Suppressor macrophage treated with lipopolysaccharide for 1 hour (primary cell): ENCODE results near the gene SLC1A3.

Experiments
- DNase-seq, 3 donors: peaks; one replicate each; pipeline ENCODE4 v3.0.0-alpha.2; 2020 to 2022

Gene SLC1A3

DNA sequence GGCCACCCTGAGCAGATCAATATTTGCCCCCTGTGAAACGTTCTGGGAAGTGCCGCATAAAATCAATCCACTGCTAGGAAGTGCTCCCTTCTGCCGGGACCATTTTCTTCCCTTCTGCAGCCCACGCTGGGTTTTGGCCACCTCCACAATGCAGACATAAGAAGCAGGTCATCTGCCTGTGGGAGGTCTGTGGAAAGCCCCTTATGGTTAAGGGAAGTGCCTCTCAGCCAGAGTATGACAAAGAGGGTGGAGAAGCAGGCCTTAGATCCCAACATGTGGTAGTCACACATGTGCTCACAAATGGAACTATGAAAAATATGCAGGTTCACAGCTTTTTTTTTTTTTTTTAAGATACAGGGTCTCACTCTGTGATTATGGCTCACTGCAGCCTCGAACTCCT, 82.8 kb downstream of the SLC1A3 start:
- DNase-seq, result peak; percentile 95 to 98 (median 96)

DNA sequence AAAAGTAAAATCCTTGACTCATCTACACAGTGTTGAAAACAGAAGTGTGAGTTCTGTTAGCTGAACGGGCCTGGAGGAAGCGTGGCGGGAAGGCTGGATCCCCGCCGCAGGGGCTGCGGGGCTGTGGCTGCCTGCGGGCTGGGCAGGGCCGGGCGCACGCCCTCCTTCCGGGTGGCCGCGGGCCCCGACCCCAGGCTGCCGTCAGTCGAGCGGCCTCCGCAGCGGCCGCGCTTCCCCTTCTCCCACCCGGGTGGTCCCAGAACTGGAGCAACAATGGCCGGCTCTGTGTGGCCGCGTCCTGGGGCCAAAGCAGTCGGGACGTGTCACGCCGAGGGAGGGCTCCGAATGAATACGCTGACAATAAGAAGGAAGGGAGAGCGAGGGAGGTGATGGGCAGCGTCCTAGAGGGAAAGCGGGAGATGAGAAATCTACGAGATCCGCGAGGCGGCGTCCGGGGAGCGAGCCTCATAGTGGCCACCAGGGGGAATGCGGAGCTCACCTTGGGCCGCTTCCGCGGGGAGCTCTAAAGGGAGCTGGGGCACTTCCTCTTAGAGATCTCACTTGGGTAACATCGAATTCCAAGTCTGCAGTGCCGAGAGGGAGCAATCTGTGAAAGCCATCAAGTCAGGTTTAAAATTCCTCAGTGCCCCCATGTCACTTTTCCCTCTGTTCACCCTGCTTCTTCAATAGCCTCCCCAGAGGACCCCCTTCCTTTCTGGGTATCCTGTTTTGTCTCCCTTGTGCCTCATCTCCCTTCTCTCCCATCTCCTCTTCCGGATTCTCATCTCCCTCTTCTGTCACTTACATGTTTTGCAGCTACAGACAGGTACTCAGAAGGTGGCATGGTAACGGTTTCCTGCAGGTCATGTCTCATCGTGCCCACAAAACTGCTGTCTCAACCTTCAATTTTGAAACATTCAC, 83.9 kb downstream of the SLC1A3 start:
- peak; percentile 89 to 93 (median 90) for DNase-seq

- peak in 2 of 3 donors; percentile 58 to 63 for DNase-seq
These were observed 84.8 kb downstream of the SLC1A3 start for GRCh38 chr5:36691226-36691625.

DNA sequence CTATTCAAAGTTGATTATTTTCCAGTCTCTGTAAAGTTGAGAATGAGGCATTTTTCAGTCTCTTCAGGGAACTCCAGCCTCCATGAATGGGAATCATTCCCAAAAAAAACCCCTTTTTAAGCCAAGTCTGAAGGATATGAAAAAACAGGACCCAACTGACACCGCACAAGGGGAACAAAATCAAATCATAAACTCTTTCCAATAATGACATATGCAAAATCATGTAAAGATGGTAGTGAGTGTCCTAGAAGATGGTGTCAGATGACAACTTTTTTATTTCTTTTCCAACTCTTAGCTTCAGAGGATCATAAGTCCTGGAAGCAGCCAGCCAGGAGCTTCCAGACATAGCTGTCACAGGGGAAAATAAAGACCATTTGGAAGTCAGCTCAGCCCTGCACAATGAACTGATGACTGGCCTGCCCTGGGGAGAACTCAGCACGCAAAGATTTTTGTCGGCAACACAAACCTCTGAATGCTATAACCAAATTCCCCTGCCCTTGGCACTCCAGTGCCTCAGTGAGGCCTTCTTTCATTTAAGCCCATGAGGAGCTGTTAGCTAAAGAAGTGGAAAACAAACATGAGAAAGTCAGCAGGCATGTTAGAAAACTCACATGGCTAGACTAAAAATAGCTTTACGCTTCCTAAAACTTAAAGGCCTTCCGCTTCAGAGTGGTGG, 85.4 kb downstream of the SLC1A3 start:
- DNase-seq, result peak in 2 of 3 donors; percentile 20 to 30

- DNase-seq, result peak; percentile 82 to 91 (median 89)
These were observed 86.7 kb downstream of the SLC1A3 start for GRCh38 chr5:36692791-36693763.

- no peak for DNase-seq
These were observed 87.9 kb downstream of the SLC1A3 start for GRCh38 chr5:36694351-36694750.

GRCh38 chr5:36696059-36696673, 89.8 kb downstream of the SLC1A3 start:
- peak; percentile 63 to 65 (median 64) for DNase-seq

DNA sequence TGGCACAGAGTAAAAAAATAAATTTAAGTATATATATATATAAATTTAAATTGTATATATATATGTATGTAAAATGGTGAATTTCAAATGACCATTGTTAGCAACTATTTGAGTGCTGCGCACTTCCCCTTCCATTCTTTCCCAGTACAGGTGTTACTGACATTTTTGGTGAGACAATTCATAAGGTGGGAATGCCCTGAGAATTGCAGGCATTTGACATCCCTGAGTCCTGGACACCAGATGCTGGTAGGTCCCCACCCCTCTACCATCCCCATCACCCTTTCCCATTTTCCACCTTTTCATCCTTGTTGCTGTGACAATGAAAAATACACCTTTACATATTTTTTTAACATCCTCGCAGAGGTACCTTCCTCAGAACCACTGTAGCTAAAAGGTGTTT, 91.6 kb downstream of the SLC1A3 start:
- DNase-seq, result no peak

DNA sequence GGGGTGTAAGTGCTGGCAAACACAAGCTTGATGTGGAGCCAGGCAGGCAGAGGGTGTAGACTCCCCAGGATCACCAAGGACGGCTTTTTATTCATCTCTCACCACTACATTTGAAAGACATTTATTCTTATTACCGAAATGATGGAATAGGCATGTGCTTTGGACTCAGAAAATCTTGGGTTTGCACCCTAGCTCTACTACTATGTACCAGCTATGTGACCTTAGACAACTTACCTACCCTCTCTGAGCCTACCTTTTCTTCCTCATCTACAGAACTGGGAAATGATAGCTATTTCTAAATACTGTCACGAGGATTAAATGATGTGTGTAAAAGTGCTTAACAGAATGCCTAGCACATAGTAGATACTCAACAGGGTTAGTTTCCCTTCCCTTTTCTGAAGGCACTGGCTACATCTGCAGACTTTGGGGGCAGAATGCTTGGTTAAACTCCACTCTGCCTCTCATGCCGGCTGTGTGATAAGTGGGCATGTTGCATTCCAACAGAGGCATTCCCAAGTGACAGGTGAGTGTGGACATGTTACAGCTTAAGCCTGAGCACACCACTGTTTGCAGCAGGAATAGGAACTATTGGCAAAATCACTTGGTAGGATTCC, 94.8 kb downstream of the SLC1A3 start:
- peak; percentile 36 to 64 (median 63) for DNase-seq

DNA sequence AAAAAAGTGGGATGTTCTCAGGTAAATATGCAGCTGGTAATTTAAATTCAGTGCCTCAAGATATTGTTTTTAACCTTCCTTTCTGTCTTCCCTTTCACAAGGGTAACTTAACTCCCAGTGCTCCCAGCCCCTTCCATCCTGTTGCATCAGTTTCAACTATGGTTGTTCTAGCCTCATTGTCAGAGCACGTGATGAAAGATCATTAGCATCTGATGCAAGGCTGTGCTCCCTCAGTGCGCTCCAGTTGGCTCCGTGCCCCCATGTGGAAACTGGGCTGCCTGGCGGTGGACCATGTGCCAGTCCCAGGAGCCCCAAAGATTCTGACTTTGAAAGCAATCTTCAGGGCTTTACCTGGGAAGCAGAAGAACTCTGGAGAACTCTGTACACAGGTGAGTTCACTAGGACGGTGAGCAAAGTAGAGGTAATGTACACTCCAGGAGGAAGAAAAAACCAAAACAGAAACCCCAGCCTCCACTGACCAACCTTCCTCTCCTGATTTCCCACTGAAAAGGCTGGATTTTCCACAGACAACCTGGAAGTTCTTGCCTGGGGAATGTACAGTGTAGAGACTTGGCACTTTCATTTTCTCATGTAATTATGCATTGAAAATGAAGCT, 96.9 kb downstream of the SLC1A3 start:
- DNase-seq, result peak in 2 of 3 donors; percentile 34 to 37

GRCh38 chr5:36704131-36704530, 97.7 kb downstream of the SLC1A3 start:
- DNase-seq, result no peak

DNA sequence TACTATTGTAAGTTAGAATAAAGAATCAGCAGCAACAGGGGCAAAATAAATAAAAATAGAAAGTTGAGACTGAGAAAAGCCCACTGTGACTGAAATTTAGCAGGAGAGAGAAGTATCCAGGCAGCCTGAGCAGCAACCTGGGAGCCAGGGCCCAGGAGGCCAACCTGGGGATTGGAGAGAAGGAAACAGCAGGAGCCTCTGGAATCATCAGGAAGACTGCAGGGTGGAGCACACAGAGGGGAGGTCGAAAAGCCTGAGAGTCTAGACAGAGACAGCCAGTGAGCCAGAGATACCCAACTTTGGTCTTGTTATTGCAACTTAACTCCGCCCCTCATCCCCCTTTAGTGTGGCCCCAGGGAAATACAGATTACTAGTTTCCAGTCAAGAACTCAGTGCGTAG, 98.6 kb downstream of the SLC1A3 start:
- DNase-seq, result no peak

DNA sequence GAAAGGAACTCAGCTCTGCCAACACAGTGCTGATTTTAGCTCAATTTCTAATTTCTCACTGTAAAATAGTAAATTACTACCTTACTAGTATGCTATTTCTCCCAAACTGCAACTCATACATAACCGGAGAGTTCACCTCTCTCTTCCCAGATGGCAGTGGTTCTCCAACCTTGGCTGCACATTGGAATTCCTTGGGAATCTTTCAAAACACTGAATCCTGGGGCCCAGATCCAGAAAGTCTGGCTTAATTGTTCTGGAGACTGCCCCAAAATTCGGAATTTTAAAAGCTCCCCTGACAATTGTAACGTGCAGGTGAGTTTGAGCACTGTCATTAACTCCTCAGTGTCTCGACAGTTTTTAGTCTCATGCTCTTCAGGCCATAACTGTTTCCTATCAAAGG, 100.3 kb downstream of the SLC1A3 start:
- no peak for DNase-seq

DNA sequence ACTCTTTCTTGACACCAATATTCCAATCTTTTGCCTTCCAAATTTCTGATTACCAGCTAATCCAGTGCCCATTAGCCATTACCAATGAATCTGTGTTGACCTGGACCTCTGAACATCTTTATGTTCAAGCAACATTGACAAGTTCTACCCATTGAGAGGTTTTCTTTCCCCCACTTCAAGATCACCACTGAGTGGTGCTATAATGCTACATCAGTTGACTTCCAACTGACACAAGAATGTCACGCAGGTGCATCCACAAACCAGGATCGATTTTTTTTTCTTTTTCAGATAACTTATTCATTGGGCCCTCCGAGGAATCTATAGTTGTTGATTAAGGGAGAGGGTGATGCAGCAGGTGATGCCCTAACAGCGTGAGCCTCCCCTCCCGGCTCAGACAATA, 102.6 kb downstream of the SLC1A3 start:
- no peak for DNase-seq

- no peak for DNase-seq
These were observed 103.6 kb downstream of the SLC1A3 start for GRCh38 chr5:36710039-36710438.

- peak; percentile 68 to 79 (median 74) for DNase-seq
These were observed 106.3 kb downstream of the SLC1A3 start for GRCh38 chr5:36712706-36713105.

GRCh38 chr5:36713541-36713940, 107.1 kb downstream of the SLC1A3 start:
- no peak for DNase-seq

DNA sequence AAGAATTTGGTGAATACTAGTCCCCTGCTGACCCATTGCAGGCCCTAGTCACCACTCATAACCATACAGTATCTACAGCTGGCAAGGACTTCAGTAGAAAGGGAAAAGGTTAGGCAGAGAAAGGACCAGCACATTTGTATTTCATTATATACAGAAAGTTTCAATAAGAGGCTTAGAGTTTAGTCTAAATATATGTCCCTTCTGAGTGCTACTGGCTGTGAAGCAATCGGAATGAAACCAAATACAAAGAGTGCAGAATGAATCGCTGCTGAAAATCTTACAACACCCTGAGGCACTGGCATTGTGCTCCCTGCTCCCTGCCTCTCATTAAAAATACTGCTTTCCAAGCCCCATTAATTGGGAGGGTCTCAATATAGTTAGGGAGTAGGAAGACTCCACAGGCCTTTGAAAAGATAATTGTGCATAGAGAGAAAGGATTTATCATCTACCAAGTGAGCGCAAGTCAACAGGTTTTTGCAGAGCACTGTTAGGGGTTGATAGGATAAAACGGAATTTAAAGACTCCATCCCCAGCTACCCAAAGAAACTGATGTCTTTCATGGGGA, 110.8 kb downstream of the SLC1A3 start:
- no peak for DNase-seq

- peak in 1 of 3 donors; percentile 27 for DNase-seq
These were observed 112.9 kb downstream of the SLC1A3 start for GRCh38 chr5:36719282-36719681.

DNA sequence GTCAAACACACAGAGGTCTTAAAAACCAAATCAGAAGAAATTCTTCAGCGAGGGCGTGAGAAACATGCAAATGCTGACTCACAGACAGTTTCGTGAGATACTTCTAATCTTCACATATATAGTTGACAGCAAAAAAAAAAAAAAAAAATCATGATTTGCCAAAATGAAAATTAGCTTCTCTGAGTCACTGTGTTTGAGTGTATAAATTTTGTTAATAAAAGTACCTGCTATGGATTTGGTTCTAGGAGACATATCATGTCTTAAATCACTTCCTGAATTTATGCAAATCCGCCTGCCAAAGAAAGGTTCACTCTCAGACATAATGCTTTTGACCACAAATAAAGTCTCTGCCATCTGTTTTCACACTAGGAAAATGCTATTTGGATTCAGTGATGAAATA, 114.3 kb downstream of the SLC1A3 start:
- peak in 2 of 3 donors; percentile 15 to 50 for DNase-seq

DNA sequence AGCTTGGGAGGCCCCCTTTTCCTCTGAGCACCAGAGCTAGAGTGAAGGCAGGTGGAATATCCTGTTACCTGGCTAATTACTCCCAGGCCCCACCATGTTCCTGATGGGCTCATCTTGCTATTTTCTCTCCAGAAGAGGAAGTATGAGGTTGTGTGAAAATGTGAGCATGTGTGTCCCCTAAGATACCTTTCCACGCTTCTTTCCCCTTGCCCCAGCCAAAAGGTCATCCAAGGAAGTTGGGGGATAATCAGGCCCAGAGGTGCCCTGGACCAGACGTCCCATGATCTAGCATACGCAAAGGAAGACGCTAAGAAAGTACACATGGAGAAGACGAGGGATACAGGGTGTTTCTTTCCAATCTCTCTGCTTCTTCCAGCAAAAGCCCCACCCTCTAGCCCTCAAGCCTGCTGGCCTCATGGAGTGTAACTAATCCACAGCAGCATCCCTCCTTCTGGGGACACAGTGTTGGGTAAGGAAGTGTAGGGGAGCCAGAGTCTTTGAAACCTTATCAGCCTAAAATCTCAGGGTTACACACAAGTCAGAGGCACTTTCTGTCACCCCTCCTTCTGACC, 115.3 kb downstream of the SLC1A3 start:
- no peak for DNase-seq
